ENCODE data around the gene METRN.

The METRN gene

GRCh38 chr16:739560-740458 lies 24.9 kb downstream of the METRN start:
- H2AFZ ChIP-seq (ENCODE audit: low read depth, low read length), result no peak overlapping the region
- no peak overlapping the region for H2BK12ac ChIP-seq (ENCODE audit: low read length in 2 of 2)
- no peak overlapping the region for H2AK5ac ChIP-seq (ENCODE audit: low read length, severe bottlenecking)
- H3K18ac ChIP-seq (ENCODE audit: low read depth in 1 of 2, low read length in 2 of 2), result no peak overlapping the region
- H4K8ac ChIP-seq (ENCODE audit: low read length), result no peak overlapping the region
- H3K4me3 ChIP-seq (ENCODE audit: insufficient read depth in 1 of 2, low read depth in 1 of 2, low read length in 2 of 2), result peak overlapping the region; percentile 73 to 83
- H2BK15ac ChIP-seq (ENCODE audit: low read depth, poor library complexity, severe bottlenecking), result peak overlapping the region; percentile 49
- H3K27me3 ChIP-seq (ENCODE audit: control insufficient read depth in 1 of 2, insufficient read depth in 1 of 2, low read length in 2 of 2), result peaks cover 0 to 6% of the 10 kb centered on the region in 2 experiments
- H3K27ac ChIP-seq (ENCODE audit: low read length, poor library complexity, severe bottlenecking), result no peak overlapping the region
- H2BK5ac ChIP-seq (ENCODE audit: low read depth, low read length, poor library complexity, severe bottlenecking), result no peak overlapping the region
- peaks cover 14% of the 10 kb centered on the region for H3K4me1 ChIP-seq (ENCODE audit: control insufficient read depth, insufficient read depth, low read depth, low read length)
- H3K4me2 ChIP-seq (ENCODE audit: low read length, poor library complexity, severe bottlenecking), result peak overlapping the region; percentile 96
- WGBS, result 66% methylated on average over 38 of the region's 38 CpGs
- DNase-seq, result no peak
- H3K14ac ChIP-seq (ENCODE audit: low read length in 2 of 2), result no peak overlapping the region
- peak overlapping the region; percentile 89 for H3K9ac ChIP-seq (ENCODE audit: low read length)
- peaks cover 28% of the 10 kb centered on the region for H3K79me1 ChIP-seq (replicated peaks; ENCODE audit: low read length, poor library complexity, severe bottlenecking)
- H3K4ac ChIP-seq (ENCODE audit: low read depth in 1 of 2, low read length in 2 of 2), result no peak overlapping the region
- no peak overlapping the region for H2BK120ac ChIP-seq (ENCODE audit: low read depth, low read length)
- no peak overlapping the region for H4K91ac ChIP-seq (ENCODE audit: low read length)
- H3K23ac ChIP-seq (ENCODE audit: low read length in 2 of 2), result no peak overlapping the region
- no peaks in the 10 kb centered on the region for H3K9me3 ChIP-seq (ENCODE audit: control insufficient read depth, low read length)
- peaks cover 37 to 46% of the 10 kb centered on the region in 2 experiments for H3K36me3 ChIP-seq (ENCODE audit: control insufficient read depth in 1 of 2, insufficient read depth in 2 of 2, low read depth in 1 of 2, low read length in 2 of 2)

GRCh38 chr16:740459-740763 lies 25.5 kb downstream of the METRN start:
- no peak overlapping the region for H2BK12ac ChIP-seq (ENCODE audit: low read length in 2 of 2)
- peak overlapping the region; percentile 6 to 70 for H3K18ac ChIP-seq (ENCODE audit: low read depth in 1 of 2, low read length in 2 of 2)
- no peak overlapping the region for H3K14ac ChIP-seq (ENCODE audit: low read length in 2 of 2)
- H3K9me3 ChIP-seq (ENCODE audit: control insufficient read depth, low read length), result no peaks in the 10 kb centered on the region
- peak overlapping the region; percentile 94 for H4K8ac ChIP-seq (ENCODE audit: low read length)
- peaks cover 27% of the 10 kb centered on the region for H3K79me1 ChIP-seq (replicated peaks; ENCODE audit: low read length, poor library complexity, severe bottlenecking)
- H2BK120ac ChIP-seq (ENCODE audit: low read depth, low read length), result peak overlapping the region; percentile 61
- peaks cover 0 to 6% of the 10 kb centered on the region in 2 experiments for H3K27me3 ChIP-seq (ENCODE audit: control insufficient read depth in 1 of 2, insufficient read depth in 1 of 2, low read length in 2 of 2)
- H2BK5ac ChIP-seq (ENCODE audit: low read depth, low read length, poor library complexity, severe bottlenecking), result no peak overlapping the region
- no peak overlapping the region for H3K27ac ChIP-seq (ENCODE audit: low read length, poor library complexity, severe bottlenecking)
- WGBS, result 0% methylated on average over 20 of the region's 22 CpGs
- H3K4me2 ChIP-seq (ENCODE audit: low read length, poor library complexity, severe bottlenecking), result peak overlapping the region; percentile 96
- H3K36me3 ChIP-seq (ENCODE audit: control insufficient read depth in 1 of 2, insufficient read depth in 2 of 2, low read depth in 1 of 2, low read length in 2 of 2), result peaks cover 32 to 40% of the 10 kb centered on the region in 2 experiments
- H3K4me3 ChIP-seq (ENCODE audit: insufficient read depth in 1 of 2, low read depth in 1 of 2, low read length in 2 of 2), result peak overlapping the region; percentile 73 to 83
- H3K4me1 ChIP-seq (ENCODE audit: control insufficient read depth, insufficient read depth, low read depth, low read length), result peaks cover 14% of the 10 kb centered on the region
- peak overlapping the region in 1 of 2 experiments; percentile 49 for H3K23ac ChIP-seq (ENCODE audit: low read length in 2 of 2)
- H3K4ac ChIP-seq (ENCODE audit: low read depth in 1 of 2, low read length in 2 of 2), result peak overlapping the region; percentile 42 to 67
- no peak overlapping the region for H2AK5ac ChIP-seq (ENCODE audit: low read length, severe bottlenecking)
- DNase-seq, result no peak
- peak overlapping the region; percentile 49 for H2BK15ac ChIP-seq (ENCODE audit: low read depth, poor library complexity, severe bottlenecking)
- H2AFZ ChIP-seq (ENCODE audit: low read depth, low read length), result peak overlapping the region; percentile 76
- peak overlapping the region; percentile 67 for H4K91ac ChIP-seq (ENCODE audit: low read length)
- peak overlapping the region; percentile 89 for H3K9ac ChIP-seq (ENCODE audit: low read length)

- Histone ChIP-seq H3K36me3 (ENCODE audit: control insufficient read depth in 1 of 2, insufficient read depth in 2 of 2, low read depth in 1 of 2, low read length in 2 of 2) (peaks cover 26 to 35% of the 10 kb centered on the region in 2 experiments), H2AK5ac (ENCODE audit: low read length, severe bottlenecking) (no peak within 1 kb of the TSS), H3K27me3 (ENCODE audit: control insufficient read depth in 1 of 2, insufficient read depth in 1 of 2, low read length in 2 of 2) (peaks cover 0 to 6% of the 10 kb centered on the region in 2 experiments), H3K4me2 (ENCODE audit: low read length, poor library complexity, severe bottlenecking) (peak within 1 kb of the TSS; percentile 97), H3K23ac (ENCODE audit: low read length in 2 of 2) (peak within 1 kb of the TSS in 1 of 2 experiments; percentile 49), H3K79me1 (replicated peaks; ENCODE audit: low read length, poor library complexity, severe bottlenecking) (peaks cover 26% of the 10 kb centered on the region), H3K4me3 (ENCODE audit: insufficient read depth in 1 of 2, low read depth in 1 of 2, low read length in 2 of 2) (peak within 1 kb of the TSS; percentile 73 to 83), H2BK12ac (ENCODE audit: low read length in 2 of 2) (no peak within 1 kb of the TSS), H3K9me3 (ENCODE audit: control insufficient read depth, low read length) (no peaks in the 10 kb centered on the region), H2BK15ac (ENCODE audit: low read depth, poor library complexity, severe bottlenecking) (peak within 1 kb of the TSS; percentile 49), H3K27ac (ENCODE audit: low read length, poor library complexity, severe bottlenecking) (no peak within 1 kb of the TSS), H4K91ac (ENCODE audit: low read length) (peak within 1 kb of the TSS; percentile 67), H2BK120ac (ENCODE audit: low read depth, low read length) (peak within 1 kb of the TSS; percentile 71), H3K14ac (ENCODE audit: low read length in 2 of 2) (peak within 1 kb of the TSS in 1 of 2 experiments; percentile 12), H3K9ac (ENCODE audit: low read length) (peak within 1 kb of the TSS; percentile 89), H3K4me1 (ENCODE audit: control insufficient read depth, insufficient read depth, low read depth, low read length) (peaks cover 17% of the 10 kb centered on the region), H2AFZ (ENCODE audit: low read depth, low read length) (peak within 1 kb of the TSS; percentile 76), H3K4ac (ENCODE audit: low read depth in 1 of 2, low read length in 2 of 2) (peak within 1 kb of the TSS; percentile 42 to 91), H2BK5ac (ENCODE audit: low read depth, low read length, poor library complexity, severe bottlenecking) (no peak within 1 kb of the TSS), H4K8ac (ENCODE audit: low read length) (peak within 1 kb of the TSS; percentile 99), H3K18ac (ENCODE audit: low read depth in 1 of 2, low read length in 2 of 2) (peak within 1 kb of the TSS; percentile 72 to 74)
- WGBS, result under 1% methylated on average over 79 of the region's 79 CpGs
- DNase-seq, result peak; percentile 88
Measured at GRCh38 chr16:740764-741505, 26.0 kb downstream of the METRN start, which contains the start of gene CIAO3. TSS of gene CIAO3 (minus strand) at chr16:740997. CDS start at chr16:740985, 12 bp downstream.
